Activated CD8-positive, alpha-beta memory T cell treated with anti-CD3 and anti-CD28 coated beads, Interleukin-2, amount 50 U/mL, for 1 hour (primary cell): Measurements from ENCODE around the gene RNF112.

Source experiments
- DNase-seq: peaks from one replicate; pipeline ENCODE4 v3.0.0-alpha.2; 2020; ENCODE audit errors: extremely low read depth

The RNF112 gene

GRCh38 chr17:19387921-19388521 is 23.0 kb upstream of the RNF112 start:
- DNase-seq = no peak

- DNase-seq = no peak
These were observed 21.9 kb upstream of the RNF112 start for GRCh38 chr17:19388791-19389785.

DNA sequence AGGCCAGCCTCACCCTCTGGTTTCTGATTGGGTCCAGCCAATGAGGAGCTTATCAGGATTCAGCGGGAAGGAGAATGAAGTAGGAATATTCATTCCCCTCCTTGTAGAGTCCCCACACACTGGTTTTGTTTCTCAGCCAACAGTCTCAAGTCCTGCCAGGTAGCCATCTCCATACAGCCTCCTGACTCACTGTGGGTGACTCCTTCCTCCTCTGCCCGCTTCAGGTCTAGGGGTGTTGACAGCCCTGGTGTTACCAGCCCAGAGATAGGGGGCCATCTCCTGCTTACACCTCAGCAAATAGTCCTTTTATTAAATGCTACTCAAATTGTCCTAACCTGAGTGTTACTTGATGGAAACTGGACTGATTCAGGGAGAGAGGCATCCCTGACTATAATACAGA is 20.1 kb upstream of the RNF112 start:
- DNase-seq = no peak

DNA sequence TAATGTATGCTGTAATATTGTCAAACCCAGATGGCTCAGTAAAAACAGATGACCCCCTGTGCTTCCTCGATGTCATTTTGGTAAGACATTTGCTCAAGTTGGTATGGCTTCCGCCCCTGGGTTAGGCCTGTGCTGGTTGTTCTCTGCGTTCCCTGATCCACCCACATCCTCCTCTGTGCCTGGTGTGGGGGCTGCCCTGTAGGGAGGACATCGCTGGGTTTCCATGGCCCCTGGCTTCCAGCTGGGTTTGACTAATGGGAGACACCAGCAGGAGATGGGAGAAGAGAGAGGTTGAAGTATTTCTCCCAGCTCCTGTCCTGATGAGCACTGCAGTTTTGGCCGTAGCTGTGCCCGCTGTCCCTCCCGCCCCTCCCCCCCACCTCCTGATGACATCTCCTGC is 19.6 kb upstream of the RNF112 start:
- no peak for DNase-seq

- DNase-seq = no peak
These were observed 18.7 kb upstream of the RNF112 start for GRCh38 chr17:19392303-19392702.

- DNase-seq = no peak
These were observed 13.4 kb upstream of the RNF112 start for GRCh38 chr17:19397556-19398041.

- DNase-seq = no peak
These were observed 12.5 kb upstream of the RNF112 start for GRCh38 chr17:19398301-19399181.

- no peak for DNase-seq
These were observed 11.1 kb upstream of the RNF112 start for GRCh38 chr17:19399750-19400450.

DNA sequence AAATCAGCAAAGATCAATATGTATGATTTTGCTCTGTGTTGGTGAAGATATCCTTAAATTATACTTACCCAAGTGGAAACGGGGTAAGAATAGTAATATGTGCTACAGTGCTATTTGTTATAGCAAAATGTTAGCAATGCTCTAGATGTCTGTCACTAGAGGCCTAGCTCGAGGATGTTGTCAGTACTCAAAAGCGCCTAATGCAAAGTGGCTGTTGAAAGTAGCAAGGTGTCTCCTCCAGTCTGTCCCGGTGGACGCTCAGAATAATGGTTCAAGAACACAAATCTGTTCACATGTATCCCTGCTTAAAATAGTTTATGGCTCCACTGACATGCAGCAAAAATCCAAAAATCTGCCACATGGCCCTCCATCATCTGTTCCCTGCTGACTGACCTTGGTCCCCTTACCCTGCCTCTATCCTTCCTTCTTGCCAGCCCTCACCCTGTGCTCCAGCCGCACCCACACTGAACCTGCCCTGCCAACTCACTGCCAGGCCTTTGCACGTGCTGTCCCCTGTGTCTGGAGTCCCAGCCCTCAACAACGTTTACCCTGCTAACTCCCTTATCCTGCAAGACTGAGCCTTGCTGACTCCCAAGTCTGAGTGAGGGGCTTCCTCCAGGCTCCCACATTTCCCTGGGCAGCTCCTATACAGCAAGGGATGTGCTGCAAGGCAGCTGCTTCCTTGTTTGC is 9.6 kb upstream of the RNF112 start:
- no peak for DNase-seq

GRCh38 chr17:19402171-19402570 is 8.9 kb upstream of the RNF112 start:
- no peak for DNase-seq

- DNase-seq = no peak
These were observed 8.0 kb upstream of the RNF112 start for GRCh38 chr17:19403021-19403420.

DNA sequence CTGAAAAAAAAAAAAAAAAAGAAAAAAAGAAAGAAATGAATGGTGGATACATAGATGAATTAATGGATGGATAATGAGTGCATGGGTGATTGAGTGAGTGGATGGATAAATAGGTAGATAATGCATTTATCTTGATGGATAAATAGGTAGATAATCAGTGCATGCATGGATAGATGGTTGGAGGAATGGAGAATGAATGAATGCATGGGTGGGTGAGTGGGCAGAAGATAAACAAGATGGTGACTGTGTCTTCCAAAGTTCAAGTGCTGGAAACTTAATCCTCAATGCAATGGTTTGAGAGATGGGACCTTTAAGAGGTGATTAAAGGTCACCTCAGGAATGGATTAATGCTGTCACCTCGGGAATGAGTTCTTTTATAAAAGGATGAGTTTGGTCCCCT is 6.8 kb upstream of the RNF112 start:
- no peak for DNase-seq

- DNase-seq = no peak
These were observed 5.9 kb upstream of the RNF112 start for GRCh38 chr17:19405114-19405513.

- no peak for DNase-seq
These were observed 3.3 kb upstream of the RNF112 start for GRCh38 chr17:19407601-19408345.

DNA sequence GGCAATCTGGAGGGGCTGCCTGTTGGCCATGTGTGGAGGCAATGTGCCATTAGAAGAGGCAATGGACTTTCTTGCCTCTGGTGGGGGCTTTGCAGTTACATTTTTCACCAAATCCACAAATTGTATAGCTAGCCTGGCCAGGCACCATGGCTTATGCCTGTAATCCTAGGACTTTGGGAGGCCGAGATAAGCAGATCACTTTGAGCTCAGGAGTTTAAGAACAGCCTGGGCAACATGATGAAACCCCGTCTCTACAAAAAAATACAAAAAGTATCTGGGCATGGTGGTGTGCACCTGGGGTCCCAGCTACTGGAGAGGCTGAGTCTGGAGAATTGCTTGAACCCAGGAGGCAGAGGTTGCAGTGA is 2.7 kb upstream of the RNF112 start:
- no peak for DNase-seq

- no peak for DNase-seq
These were observed 2.0 kb upstream of the RNF112 start for GRCh38 chr17:19409066-19409465.

DNA sequence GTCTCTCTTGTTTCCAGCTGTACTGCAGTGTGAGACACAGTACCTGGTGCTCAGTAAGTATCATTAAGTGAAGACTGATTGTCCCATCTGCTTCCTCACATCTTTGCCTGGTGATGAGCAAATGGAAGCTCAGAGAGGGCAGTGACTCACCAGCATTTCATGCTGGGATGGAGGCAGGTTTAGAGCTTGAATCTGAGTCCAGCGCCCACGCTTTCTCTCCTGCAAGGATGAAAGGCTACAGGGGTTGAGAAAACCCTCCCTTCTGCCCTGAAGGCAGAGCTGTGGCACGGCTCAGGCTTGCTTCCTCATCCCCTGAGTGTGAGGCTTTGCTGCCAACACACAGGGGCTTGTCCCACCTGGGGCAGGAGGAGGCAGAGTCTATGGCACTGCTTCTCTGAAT is 1.5 kb upstream of the RNF112 start:
- no peak for DNase-seq

- no peak for DNase-seq
These were observed 941 bp upstream of the RNF112 start for GRCh38 chr17:19410091-19410490.

- no peak for DNase-seq
These were observed 599 bp downstream of the RNF112 start for GRCh38 chr17:19411631-19412030.

- DNase-seq = no peak
These were observed 1.5 kb downstream of the RNF112 start for GRCh38 chr17:19412510-19412909.
